Spinal cord (tissue), 10 donors: ENCODE data around the gene CTRB2. TPM values are rescaled to one million over a fixed set of nuclear protein-coding genes. Genes with fewer than 3 reads are reported as not detected.
"Not testable (repeated sequence)": the region's sequence is repeated elsewhere in the genome, so short reads cannot be mapped to it uniquely, and the experiment has no call there.

Experiments used
- DNase-seq, 6 donors: peaks; one replicate each; pipeline versions ENCODE4 v3.0.0 to v3.0.0-alpha.2; 2013 to 2015; ENCODE audit warnings: low spot score in 6 of 6, low read depth in 4 of 6
- H3K27ac ChIP-seq: one replicate; pipeline ENCODE4 v1.5.1; 2013; ENCODE audit warnings: low read depth, low read length, control low read depth
- H3K27me3 ChIP-seq: one replicate; pipeline ENCODE4 v1.6.1; 2013; ENCODE audit warnings: low read length; ENCODE audit not compliant: control insufficient read depth, insufficient read depth
- H3K36me3 ChIP-seq: one replicate; pipeline ENCODE4 v1.6.1; 2013; ENCODE audit warnings: low read length; ENCODE audit not compliant: control insufficient read depth, insufficient read depth
- H3K4me1 ChIP-seq: one replicate; pipeline ENCODE4 v1.6.1; 2013; ENCODE audit warnings: low read length; ENCODE audit not compliant: control insufficient read depth, insufficient read depth
- H3K4me3 ChIP-seq: one replicate; pipeline ENCODE4 v1.5.1; 2013; ENCODE audit warnings: low read depth, low read length, control low read depth
- H3K9me3 ChIP-seq: one replicate; pipeline ENCODE4 v1.6.1; 2013; ENCODE audit warnings: low read length; ENCODE audit not compliant: control insufficient read depth, insufficient read depth
- WGBS: methylation state at CpG from one replicate; pipeline ENCODE4 v1.1.5; 2013; ENCODE audit warnings: missing lambda C conversion rate; ENCODE audit not compliant: insufficient coverage; 5-methylcytosine and 5-hydroxymethylcytosine counted together
- polyA plus RNA-seq, 2 donors: library from polyadenylated mRNA; unstranded; fragments of 120-200 nt; gene quantifications; one replicate each; pipeline ENCODE4 v1.2.1, GENCODE V29; 2013; ENCODE audit not compliant: insufficient read length in 2 of 2
- total RNA-seq, 2 donors: library from RNA; depleted of rRNA in 1 of 2; stranded (reverse); fragments of 120-200 nt in 1 of 2; fragments of >200 nt in 1 of 2; gene quantifications; one replicate each; pipeline versions ENCODE4 v1.2.3 to v1.2.4, GENCODE V29; 2013 to 2014
- donor health status: healthy.

The CTRB2 gene
- total and polyA plus RNA-seq, 4 donors, result 0.20 to 0.24 TPM; not detected in 2

DNA sequence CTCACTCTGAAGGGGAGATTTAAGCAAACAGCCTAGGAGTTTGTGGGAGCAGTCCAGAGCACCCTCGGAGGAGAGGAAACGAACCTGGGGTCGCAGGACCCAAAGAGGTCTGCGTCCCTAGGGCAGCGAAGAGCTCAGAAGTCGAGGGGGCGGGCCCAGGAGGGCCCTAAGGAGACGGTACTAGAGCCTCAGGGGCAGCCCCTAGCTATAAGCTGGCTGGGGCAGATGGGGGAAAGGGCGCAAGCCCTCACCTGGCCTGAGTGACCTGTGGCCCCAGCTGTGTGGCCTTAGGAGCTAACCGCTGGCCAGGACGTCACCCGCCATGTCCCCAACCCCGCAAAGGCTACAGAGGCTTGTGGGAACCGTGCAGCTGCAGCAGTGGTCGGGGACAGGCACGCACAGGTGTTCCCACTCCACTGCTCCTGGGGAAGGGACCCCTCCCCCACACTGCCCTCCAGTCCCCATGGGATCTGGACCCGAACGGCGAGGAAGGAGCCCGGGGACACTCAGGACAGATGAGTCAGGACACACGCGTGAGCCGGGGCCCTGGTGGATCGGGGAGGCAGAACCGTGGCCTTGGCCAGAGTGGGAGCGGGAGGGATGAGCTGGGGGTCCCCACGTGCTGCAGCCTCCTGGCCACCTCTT lies 2.0 kb upstream of the CTRB2 start:
- no peak overlapping the region for H3K4me3 ChIP-seq
- H3K9me3 ChIP-seq, result no peaks in the 10 kb centered on the region
- H3K27ac ChIP-seq, result no peak overlapping the region
- 85% methylated on average over 27 of the region's 27 CpGs for WGBS
- no peaks in the 10 kb centered on the region for H3K27me3 ChIP-seq
- DNase-seq, result no peak
- H3K36me3 ChIP-seq, result no peaks in the 10 kb centered on the region
- H3K4me1 ChIP-seq, result peaks cover 2% of the 10 kb centered on the region

DNA sequence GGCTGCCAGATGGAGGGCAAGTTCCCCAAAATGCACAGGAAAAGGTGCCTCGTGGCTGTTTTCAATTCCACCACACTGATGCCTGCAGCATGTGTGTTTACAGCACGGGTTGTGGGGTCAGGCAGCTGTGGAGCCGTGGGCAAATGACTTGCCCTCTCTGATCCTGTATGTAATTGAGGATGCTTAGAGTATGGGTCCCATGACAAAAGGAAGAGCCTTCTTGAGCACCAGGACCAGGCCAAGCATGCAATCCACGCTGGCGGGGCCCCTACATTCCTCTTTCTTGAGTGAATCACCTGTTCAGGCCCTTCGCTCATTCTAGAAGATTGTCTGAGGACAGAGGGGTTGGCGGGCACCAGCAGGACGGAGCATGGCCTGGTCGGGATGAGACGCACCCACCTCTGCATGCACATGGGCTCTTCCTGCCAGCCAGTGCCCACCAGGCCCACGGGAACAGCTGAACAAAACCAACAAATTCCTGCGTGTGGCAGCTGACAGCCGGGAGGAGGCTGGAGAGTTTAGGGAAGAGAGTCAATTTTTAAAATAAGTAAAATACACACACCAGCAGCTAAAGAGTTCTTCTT lies 1.4 kb upstream of the CTRB2 start:
- no peak for DNase-seq
- Histone ChIP-seq H3K4me1 (peaks cover 2% of the 10 kb centered on the region), H3K9me3 (no peaks in the 10 kb centered on the region), H3K36me3 (no peaks in the 10 kb centered on the region), H3K27ac (no peak overlapping the region), H3K27me3 (no peaks in the 10 kb centered on the region), H3K4me3 (no peak overlapping the region)
- WGBS, result 92% methylated on average over 9 of the region's 13 CpGs

DNA sequence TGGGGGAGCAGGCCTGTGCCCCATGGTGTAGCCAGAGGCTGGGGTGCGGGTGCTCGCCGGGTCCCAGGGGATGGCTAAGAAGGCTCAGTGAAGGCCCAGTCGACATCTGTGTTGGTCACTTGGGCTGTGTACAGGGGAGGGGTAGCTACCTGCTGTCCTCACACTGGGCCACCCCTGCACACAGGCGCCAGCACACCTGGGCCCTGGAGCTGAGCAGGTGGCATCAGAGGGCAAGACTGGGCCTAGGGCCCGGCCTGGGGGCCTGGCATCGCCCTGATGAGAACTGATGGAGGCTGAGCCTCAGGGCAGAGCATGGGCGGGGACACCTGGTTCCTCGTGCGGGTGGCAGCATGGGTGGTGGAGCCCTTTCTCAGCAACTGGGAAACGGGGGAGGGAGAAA lies 870 bp upstream of the CTRB2 start:
- Histone ChIP-seq H3K9me3 (no peaks in the 10 kb centered on the region), H3K27me3 (no peaks in the 10 kb centered on the region), H3K4me1 (peaks cover 2% of the 10 kb centered on the region), H3K36me3 (no peaks in the 10 kb centered on the region), H3K27ac (no peak overlapping the region), H3K4me3 (no peak overlapping the region)
- WGBS, result 86% methylated on average over 11 of the region's 11 CpGs
- no peak for DNase-seq

DNA sequence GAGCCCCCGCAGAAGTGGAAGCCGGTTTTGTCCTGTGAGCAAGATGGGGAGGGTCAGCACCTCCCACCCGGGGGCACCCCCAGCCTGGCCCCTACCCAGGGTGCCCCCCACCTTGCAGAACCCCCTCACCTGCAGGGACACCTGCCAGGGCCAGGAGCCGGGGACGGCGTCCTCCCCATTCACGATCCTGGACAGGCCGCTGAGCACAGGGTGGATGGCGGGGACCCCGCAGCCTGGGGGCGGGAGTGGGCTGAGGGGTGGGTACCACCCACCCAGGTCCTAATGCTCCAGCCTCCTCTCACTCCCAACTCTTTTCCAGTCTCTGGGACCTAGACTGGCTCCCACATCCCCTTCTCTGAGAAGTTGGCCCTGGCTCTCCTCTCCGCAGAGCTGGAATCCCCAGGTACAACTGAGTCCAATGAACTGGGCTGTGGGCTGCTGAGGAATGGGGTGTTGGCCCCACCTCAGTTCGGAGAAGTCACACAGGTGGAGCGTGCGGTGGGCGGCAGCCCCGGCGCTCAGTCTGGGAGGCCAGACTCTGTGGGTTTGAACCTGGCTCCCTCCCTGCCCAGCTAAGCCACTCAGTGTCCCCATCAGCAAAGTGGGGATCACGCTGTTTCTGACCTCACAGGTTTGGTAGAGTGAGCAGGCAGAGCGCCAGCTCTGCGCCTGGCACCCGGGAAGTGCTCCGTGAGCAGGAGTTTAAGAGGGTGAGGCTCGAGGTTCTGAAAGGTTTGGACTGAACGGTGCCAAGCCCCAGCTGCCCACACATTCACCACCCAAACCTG lies 806 bp downstream of the CTRB2 start:
- DNase-seq, H3K27me3 ChIP-seq, H3K4me1 ChIP-seq, H3K27ac ChIP-seq, H3K4me3 ChIP-seq, H3K9me3 ChIP-seq, H3K36me3 ChIP-seq: not testable (repeated sequence)
- WGBS, result 97% methylated on average over 7 of the region's 25 CpGs

DNA sequence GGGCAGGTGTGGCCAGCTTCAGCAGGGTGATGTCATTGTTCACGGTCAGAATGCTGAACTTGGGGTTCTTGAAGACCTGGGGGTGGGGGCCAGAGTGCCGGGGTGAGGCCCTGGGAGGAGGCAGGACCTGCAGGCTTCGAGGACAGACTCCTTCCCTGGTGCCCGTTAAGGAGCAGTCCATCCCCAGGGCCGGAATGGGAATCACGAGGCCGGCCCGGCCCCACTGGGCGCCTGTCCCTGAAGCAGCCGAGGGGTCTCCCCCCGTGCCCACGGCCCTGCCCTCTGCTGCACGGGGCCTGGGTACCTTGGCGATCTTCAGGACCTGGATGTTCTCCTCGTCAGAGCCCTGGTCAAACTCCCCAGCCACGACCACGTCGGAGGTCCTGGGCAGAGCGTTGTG lies 1.5 kb downstream of the CTRB2 start:
- WGBS, result no CpG with 5 or more reads among the region's 19 CpGs
- not testable (repeated sequence) for H3K27me3 ChIP-seq, H3K9me3 ChIP-seq, H3K36me3 ChIP-seq, H3K4me1 ChIP-seq, H3K4me3 ChIP-seq, DNase-seq, H3K27ac ChIP-seq

DNA sequence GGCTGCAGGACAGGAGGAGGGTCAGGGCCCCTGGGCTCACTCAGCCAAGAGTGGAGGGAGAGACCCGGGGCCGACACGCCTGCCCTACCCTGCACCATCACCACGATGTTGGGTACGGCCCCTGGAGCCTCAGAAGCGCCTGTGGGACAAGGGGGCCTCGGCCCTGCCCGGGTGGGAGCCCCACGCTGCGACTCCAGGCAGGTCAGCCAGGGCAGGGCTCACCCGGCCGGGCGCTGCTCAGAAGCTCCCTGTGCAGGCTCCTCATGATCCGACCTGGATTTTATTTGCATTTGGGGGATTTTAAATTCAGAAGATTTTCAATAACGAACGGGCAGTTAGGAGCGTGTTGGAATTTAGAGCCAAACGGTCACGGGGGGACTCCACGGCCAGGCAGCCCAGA lies 2.1 kb downstream of the CTRB2 start:
- DNase-seq, H3K9me3 ChIP-seq, H3K27ac ChIP-seq, H3K4me3 ChIP-seq, H3K27me3 ChIP-seq, H3K4me1 ChIP-seq, H3K36me3 ChIP-seq: not testable (repeated sequence)
- WGBS, result no CpG with 5 or more reads among the region's 20 CpGs

DNA sequence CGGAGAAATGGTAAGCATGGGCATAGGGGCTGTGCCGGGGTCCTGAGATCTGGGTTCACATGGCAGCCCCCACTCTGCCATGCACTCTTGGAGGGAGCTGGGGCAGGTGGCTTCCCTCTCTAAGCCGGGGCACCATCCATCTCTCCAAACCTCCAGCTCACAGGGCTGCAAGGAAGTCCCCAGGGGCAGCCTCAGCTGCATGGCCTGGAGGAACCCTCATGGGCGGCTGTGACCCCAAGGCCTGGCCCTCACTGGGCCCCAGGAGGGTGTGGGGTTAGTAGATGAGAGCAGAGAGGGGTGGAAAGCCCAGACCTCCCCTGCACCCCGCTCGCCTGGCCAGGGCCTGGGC lies 2.6 kb downstream of the CTRB2 start:
- WGBS, result 100% methylated on average over 2 of the region's 6 CpGs
- Histone ChIP-seq H3K27me3 (no peaks in the 10 kb centered on the region), H3K36me3 (no peaks in the 10 kb centered on the region), H3K4me3 (no peak overlapping the region), H3K9me3 (no peaks in the 10 kb centered on the region), H3K4me1 (peaks cover 3% of the 10 kb centered on the region), H3K27ac (no peak overlapping the region)
- DNase-seq, result no peak

DNA sequence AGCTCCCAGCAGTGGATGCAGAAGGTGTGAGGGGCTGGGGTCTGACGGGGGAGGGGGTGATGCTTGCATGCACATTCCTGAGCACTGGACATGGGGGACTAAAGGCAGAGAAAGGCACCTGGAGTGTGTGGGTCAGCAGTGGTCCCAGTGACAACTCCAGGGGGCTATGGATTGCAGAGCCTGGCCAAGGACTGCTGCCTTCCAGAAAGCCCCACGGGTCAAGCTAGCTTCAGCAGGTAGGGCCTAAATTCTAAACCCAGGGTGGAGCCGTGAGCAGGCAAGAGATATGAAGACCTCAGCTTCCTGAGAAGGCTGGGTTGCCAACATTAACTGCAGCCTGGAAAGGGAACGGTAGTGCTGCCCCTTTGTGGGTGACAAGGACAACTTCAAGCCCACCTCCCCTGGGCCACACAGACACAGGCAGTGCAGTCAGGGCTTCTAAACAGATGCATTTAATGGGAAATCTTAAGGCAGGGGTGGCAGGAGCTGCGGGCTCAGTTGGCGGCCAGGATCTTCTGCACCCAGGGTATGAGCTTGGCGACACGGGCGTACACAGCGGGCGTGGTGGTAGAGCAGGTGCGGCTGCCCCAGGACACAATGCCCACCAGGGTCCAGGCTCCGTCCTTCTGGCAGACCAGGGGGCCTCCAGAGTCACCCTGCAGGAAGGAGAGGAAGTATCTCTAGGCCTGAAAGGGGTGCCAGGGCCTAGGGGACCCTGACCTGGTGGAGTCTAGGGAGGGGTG lies 3.1 kb downstream of the CTRB2 start:
- Histone ChIP-seq H3K27me3 (no peaks in the 10 kb centered on the region), H3K27ac (no peak overlapping the region), H3K36me3 (no peaks in the 10 kb centered on the region), H3K4me1 (peaks cover 3% of the 10 kb centered on the region), H3K4me3 (no peak overlapping the region), H3K9me3 (no peaks in the 10 kb centered on the region)
- WGBS, result 86% methylated on average over 12 of the region's 13 CpGs
- no peak for DNase-seq

DNA sequence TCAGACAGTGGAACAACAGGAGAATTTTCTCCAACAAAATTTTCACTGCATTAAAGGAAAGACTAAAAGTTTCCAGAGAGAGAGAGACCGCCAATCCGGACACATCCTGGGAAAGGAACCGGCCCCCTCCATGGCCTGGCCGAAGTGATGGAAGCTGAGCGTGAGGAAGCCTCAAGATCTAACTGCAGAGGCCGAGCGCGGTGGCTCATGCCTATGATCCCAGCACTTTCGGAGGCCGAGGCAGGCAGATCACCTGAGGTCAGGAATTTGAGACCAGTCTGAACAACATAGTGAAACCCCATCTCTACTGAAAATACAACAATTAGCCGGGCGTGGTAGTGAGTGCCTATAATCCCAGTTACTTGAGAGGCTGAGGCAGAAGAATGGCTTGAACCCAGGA lies 3.9 kb downstream of the CTRB2 start:
- no peaks in the 10 kb centered on the region for H3K27me3 ChIP-seq
- H3K4me1 ChIP-seq, result peaks cover 3% of the 10 kb centered on the region
- no peaks in the 10 kb centered on the region for H3K36me3 ChIP-seq
- H3K4me3 ChIP-seq, result no peak overlapping the region
- H3K27ac ChIP-seq, result no peak overlapping the region
- 96% methylated on average over 8 of the region's 12 CpGs for WGBS
- DNase-seq, result no peak
- H3K9me3 ChIP-seq, result no peaks in the 10 kb centered on the region
